Astrocyte of the cerebellum (primary cell): ENCODE measurements around the gene LPIN2.

ENCODE experiments used
- DNase-seq: peaks from one replicate; pipeline ENCODE4 v3.0.0-alpha.2; 2011; ENCODE audit warnings: low read depth
- H3K4me3 ChIP-seq: 2 replicates; pipeline ENCODE4 v1.5.1; 2011; ENCODE audit warnings: mild to moderate bottlenecking, low read depth, low read length, moderate library complexity
- in situ Hi-C: cut with HindIII; loops from 2 replicates; pipeline ENCODE4 v1.10.0; 2017; ENCODE audit warnings: low sequenced_read_pairs
- TF ChIP-seq, protein P1 (sequence below): IDR thresholded peaks from 2 replicates; pipeline ENCODE4 v1.5.1; 2012; ENCODE audit warnings: low read length, low read depth, moderate library complexity, mild to moderate bottlenecking; ENCODE audit errors: missing control alignments

The LPIN2 gene

DNA sequence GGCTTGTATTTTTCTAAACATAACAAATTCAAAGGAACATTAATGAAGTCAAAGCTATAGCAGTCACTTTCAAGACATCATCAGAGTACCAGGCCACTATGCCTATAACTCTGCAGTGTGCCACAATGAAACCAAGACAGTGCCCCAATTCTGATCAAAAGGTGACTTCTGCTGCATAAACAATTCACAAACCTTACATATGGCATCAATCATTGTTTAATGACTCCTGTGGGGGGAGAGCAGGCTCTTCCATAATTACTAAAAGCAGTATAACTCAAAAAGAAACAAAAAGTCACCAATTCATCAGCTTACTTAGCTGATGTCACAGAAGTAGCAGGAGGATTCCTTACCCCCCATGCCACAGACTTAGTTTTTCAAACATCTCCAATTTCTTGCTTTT, 15.5 kb downstream of the LPIN2 start:
- TF ChIP-seq, protein P1, sequence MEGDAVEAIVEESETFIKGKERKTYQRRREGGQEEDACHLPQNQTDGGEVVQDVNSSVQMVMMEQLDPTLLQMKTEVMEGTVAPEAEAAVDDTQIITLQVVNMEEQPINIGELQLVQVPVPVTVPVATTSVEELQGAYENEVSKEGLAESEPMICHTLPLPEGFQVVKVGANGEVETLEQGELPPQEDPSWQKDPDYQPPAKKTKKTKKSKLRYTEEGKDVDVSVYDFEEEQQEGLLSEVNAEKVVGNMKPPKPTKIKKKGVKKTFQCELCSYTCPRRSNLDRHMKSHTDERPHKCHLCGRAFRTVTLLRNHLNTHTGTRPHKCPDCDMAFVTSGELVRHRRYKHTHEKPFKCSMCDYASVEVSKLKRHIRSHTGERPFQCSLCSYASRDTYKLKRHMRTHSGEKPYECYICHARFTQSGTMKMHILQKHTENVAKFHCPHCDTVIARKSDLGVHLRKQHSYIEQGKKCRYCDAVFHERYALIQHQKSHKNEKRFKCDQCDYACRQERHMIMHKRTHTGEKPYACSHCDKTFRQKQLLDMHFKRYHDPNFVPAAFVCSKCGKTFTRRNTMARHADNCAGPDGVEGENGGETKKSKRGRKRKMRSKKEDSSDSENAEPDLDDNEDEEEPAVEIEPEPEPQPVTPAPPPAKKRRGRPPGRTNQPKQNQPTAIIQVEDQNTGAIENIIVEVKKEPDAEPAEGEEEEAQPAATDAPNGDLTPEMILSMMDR = no peak
- no peak overlapping the region for H3K4me3 ChIP-seq
- in situ Hi-C loops = loop anchor here (10.0 kb wide), 1 partner anchor 83 kb away; no protein-coding TSS in a partner anchor
- no peak for DNase-seq

DNA sequence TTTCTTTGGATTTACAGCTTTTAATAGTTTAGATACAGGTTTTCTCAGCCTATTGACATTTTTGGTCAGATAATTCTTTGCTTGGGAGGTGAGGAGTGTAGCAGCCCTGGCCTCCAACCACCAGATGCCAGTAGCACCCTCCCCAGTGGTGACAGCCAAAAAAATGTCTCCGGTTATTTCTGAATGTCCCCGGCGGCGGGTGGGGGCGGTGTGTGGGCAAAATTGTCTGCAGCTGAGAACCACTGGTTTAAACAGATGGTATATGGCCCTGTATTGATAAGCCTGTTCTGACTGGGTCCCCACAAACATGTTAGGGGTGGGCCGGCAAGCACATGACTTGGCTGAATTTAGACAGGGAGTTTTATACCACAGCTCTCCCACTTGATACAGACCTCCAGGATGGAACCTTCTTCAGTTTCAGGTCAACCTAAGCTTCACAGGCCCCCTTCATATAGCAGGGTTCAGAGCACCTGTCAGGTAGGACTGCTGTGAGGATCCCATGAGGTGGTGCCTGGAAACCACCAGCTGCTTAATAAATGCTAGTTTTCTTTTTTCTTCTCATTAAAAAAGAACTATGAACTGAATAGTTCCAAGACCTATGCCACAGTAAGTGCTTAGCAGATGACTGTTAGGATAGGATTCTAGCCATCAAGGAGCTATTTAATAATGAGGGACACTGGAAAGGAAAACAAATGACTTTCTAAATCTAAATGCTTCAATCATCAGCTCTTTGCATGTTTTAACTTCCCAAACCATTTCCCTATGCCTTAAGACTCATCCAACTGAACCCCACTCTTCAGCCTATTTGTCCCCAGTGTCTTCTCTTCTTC, 18.1 kb downstream of the LPIN2 start:
- in situ Hi-C loops = loop anchor here (10.0 kb wide), 1 partner anchor 80 kb away; no protein-coding TSS in a partner anchor
- DNase-seq = no peak
- H3K4me3 ChIP-seq = no peak overlapping the region
- TF ChIP-seq, protein P1 = no peak

DNA sequence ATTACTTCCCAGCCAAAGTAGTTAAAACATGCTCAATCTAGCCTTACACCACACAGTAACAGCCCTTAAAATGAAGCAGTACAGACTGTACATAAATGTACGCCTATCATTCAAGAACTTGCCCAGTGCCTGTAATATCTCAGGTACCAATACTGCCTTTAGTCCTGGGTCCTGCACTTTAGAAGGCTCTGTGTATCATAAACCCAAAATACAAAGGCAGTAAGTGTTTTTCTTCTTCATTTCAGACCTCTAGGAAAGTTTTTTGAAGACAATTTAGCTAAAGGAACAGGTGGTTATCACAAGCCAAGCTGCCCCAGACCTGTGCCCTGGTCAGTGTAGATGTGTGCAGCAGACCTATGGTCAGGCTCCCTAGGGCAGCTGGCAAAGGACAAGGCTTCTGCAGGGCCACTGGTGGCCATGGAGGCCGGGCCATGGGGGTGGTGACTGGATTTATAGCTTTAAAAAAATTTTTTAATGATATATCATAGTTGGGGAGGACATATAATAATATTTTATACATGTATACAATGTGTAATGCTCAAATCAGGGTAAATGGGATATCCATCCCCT, 18.8 kb downstream of the LPIN2 start:
- H3K4me3 ChIP-seq = no peak overlapping the region
- no peak for DNase-seq
- TF ChIP-seq, protein P1 = no peak
- in situ Hi-C loops = loop anchor here (10.0 kb wide), 1 partner anchor 79 kb away; no protein-coding TSS in a partner anchor

DNA sequence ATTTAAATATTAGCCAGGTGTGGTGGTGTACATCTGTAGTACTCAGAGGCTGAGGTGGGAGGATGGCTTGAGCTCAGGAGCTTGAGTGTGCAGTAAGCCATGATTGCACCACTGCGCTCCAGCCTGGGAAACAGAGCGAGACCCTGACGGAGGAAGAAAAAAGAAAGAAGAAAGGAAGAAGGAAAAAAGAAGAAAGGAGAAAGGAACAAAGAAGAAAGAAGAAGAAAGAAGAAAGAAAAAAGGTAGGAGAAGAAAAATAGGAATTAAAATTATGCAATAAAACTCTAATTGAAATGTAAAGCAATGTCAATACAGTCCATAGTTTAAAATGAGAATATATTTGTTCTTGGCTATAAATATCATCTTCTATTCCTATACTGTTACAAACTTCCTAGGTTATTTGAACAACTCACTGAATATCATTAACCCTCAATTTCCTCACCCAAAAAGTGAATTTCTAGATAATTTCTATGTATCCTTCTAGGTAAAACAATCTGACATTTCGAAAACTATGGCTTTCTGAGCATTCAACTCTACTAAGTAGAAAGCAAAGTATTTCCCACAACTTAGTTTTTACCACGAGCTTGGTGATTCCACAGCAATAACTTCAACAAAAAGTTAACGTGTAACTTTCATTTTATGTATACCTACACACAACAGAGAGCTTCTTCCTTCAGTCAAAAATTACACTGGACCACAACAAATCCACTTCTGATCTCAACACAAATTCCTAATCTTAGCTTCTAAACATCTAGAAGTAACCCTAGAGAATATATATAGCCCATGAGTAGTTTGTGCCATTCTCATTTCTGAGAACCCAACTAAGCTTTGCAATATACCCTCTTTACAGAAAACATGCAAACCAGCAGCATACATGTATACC, 19.7 kb downstream of the LPIN2 start:
- no peak for DNase-seq
- TF ChIP-seq, protein P1 = no peak
- in situ Hi-C loops = loop anchor here (10.0 kb wide), 1 partner anchor 78 kb away; no protein-coding TSS in a partner anchor
- H3K4me3 ChIP-seq = no peak overlapping the region

DNA sequence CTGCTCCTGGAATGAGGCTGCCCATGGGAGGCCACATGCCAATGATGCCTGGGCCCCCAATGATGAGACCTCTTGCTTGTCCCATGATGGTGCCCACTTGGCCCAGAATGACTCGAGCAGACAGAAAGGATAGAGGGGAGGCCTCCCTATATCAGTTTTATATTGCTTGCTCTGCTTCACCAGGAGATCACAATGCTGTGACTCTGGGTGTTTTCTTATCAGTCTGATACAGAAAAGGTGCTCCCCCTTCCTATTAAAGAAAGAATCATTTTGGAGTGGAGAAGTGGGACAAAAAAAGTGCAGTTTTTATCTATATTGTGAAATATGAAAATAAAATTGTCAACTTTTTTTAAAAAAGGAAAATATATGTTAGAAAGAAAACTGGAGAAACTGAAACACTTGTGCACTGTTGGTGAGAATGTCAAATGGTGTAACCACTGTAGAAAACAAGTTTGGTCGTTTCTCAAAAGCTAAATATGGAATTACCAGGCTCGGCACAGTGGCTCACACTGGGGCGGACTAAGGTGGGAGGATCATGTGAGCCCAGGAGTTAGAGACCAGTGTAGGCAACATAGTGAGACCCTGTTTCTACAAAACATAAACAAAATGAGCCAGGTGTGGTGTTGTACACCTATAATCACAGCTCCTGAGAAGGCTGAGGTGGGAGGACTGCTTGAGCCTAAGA, 21.8 kb downstream of the LPIN2 start:
- in situ Hi-C loops = loop anchor here (10.0 kb wide), 1 partner anchor 76 kb away; no protein-coding TSS in a partner anchor
- TF ChIP-seq, protein P1 = no peak
- no peak for DNase-seq
- H3K4me3 ChIP-seq = no peak overlapping the region
